Stimulated activated naive CD8-positive, alpha-beta T cell treated with anti-CD3 and anti-CD28 coated beads, Interleukin-15, Interleukin-2, amounts not matched to agents 100 U/mL and 50 U/mL, for 24 hours (primary cell): ENCODE measurements around the gene YPEL5.
A peak's percentile ranks its signal among the peaks of the same experiment; 100 is the strongest.

Source experiments
- ATAC-seq: fragments of 150-1000 bp; cut with Tn5 transposase; one replicate; pipeline ENCODE4 v1.10.0; 2021
- DNase-seq: peaks from one replicate; pipeline ENCODE4 v3.0.0; 2021

YPEL5 gene

GRCh38 chr2:30165617-30166016, 18.8 kb downstream of the YPEL5 start:
- DNase-seq = no peak

GRCh38 chr2:30172627-30173026, 25.8 kb downstream of the YPEL5 start:
- no peak for ATAC-seq

More at GRCh38 chr2:30165617-30166016, 18.8 kb downstream of the YPEL5 start:
- ATAC-seq = no peak

GRCh38 chr2:30177440-30177839, 30.6 kb downstream of the YPEL5 start:
- DNase-seq = no peak
- no peak for ATAC-seq

More at GRCh38 chr2:30172627-30173026, 25.8 kb downstream of the YPEL5 start:
- DNase-seq = no peak

GRCh38 chr2:30177956-30178355, 31.1 kb downstream of the YPEL5 start:
- ATAC-seq (no peak), DNase-seq (no peak)

GRCh38 chr2:30178618-30179434, 32.0 kb downstream of the YPEL5 start:
- ATAC-seq = no peak

GRCh38 chr2:30179536-30179935, 32.7 kb downstream of the YPEL5 start:
- DNase-seq (no peak), ATAC-seq (no peak)

More at GRCh38 chr2:30178618-30179434, 32.0 kb downstream of the YPEL5 start:
- DNase-seq = no peak

GRCh38 chr2:30180226-30180625, 33.4 kb downstream of the YPEL5 start:
- DNase-seq = no peak
- no peak for ATAC-seq

- DNase-seq = no peak
Observed at GRCh38 chr2:30181176-30181575, 34.4 kb downstream of the YPEL5 start.

GRCh38 chr2:30184035-30184434, 37.2 kb downstream of the YPEL5 start:
- DNase-seq = no peak

More at GRCh38 chr2:30181176-30181575, 34.4 kb downstream of the YPEL5 start:
- ATAC-seq = no peak

GRCh38 chr2:30185178-30185577, 38.4 kb downstream of the YPEL5 start:
- ATAC-seq = no peak
- no peak for DNase-seq

More at GRCh38 chr2:30184035-30184434, 37.2 kb downstream of the YPEL5 start:
- ATAC-seq = no peak

- DNase-seq (no peak), ATAC-seq (no peak)
Observed at GRCh38 chr2:30188292-30188691, 41.5 kb downstream of the YPEL5 start.

GRCh38 chr2:30190637-30191036, 43.8 kb downstream of the YPEL5 start:
- ATAC-seq = no peak
- no peak for DNase-seq

- ATAC-seq (no peak), DNase-seq (no peak)
Observed at GRCh38 chr2:30191107-30191506, 44.3 kb downstream of the YPEL5 start.

GRCh38 chr2:30191819-30192271, 45.0 kb downstream of the YPEL5 start:
- DNase-seq (no peak), ATAC-seq (no peak)

GRCh38 chr2:30192314-30192713, 45.5 kb downstream of the YPEL5 start:
- ATAC-seq = no peak
- no peak for DNase-seq

- no peak for DNase-seq
Observed at GRCh38 chr2:30193104-30193681, 46.4 kb downstream of the YPEL5 start.

GRCh38 chr2:30194421-30194820, 47.6 kb downstream of the YPEL5 start:
- no peak for DNase-seq
- no peak for ATAC-seq

More at GRCh38 chr2:30193104-30193681, 46.4 kb downstream of the YPEL5 start:
- no peak for ATAC-seq

GRCh38 chr2:30195016-30195415, 48.2 kb downstream of the YPEL5 start:
- DNase-seq (no peak), ATAC-seq (no peak)

GRCh38 chr2:30197570-30198192, 50.9 kb downstream of the YPEL5 start:
- DNase-seq = no peak
- peak; percentile 24 for ATAC-seq

- ATAC-seq = no peak
- no peak for DNase-seq
Observed at GRCh38 chr2:30201990-30202389, 55.2 kb downstream of the YPEL5 start.

- no peak for DNase-seq
- ATAC-seq = no peak
Observed at GRCh38 chr2:30203156-30203555, 56.3 kb downstream of the YPEL5 start.

- no peak for DNase-seq
- ATAC-seq = no peak
Observed at GRCh38 chr2:30204281-30204680, 57.5 kb downstream of the YPEL5 start.

GRCh38 chr2:30205456-30205855, 58.6 kb downstream of the YPEL5 start:
- no peak for DNase-seq
- ATAC-seq = no peak
